ENCODE results near the gene FAM240A.
A peak's percentile ranks its signal among the peaks of the same experiment; 100 is the strongest.

Gene FAM240A

GRCh38 chr3:46615050-46615775 is 2.9 kb downstream of the FAM240A start:
- Histone ChIP-seq H3K4me1 (peaks cover 0 to 26% (median 0%) of the 10 kb centered on the region in 10 experiments; a peak in 6 of 20 replicates), H4K20me1 (no peaks in the 10 kb centered on the region), H3K36me3 (no peaks in the 10 kb centered on the region), H3K27me3 (no peaks in the 10 kb centered on the region), H3K4me3 (no peak overlapping the region), H3K9me3 (replicated peaks in 1 of 11) (no peaks in the 10 kb centered on the region), H3K27ac (no peak overlapping the region), H3K9ac (no peak overlapping the region), H3K4me2 (no peak overlapping the region)
- no peak for TF ChIP-seq Cebpa-rat (IDR thresholded peaks at IDR 0.05)

GRCh38 chr3:46615976-46616375 is 3.7 kb downstream of the FAM240A start:
- no peak for TF ChIP-seq Cebpa-rat (IDR thresholded peaks at IDR 0.05)
- H3K4me1 ChIP-seq = peaks cover 0 to 26% (median 0%) of the 10 kb centered on the region in 10 experiments; a peak in 6 of 20 replicates
- H3K4me3 ChIP-seq = no peak overlapping the region
- no peak overlapping the region for H3K4me2 ChIP-seq
- no peaks in the 10 kb centered on the region for H3K9me3 ChIP-seq (replicated peaks in 1 of 11)
- no peak overlapping the region for H3K27ac ChIP-seq
- H4K20me1 ChIP-seq = no peaks in the 10 kb centered on the region
- H3K36me3 ChIP-seq = no peaks in the 10 kb centered on the region
- H3K9ac ChIP-seq = no peak overlapping the region
- H3K27me3 ChIP-seq = no peaks in the 10 kb centered on the region

GRCh38 chr3:46617941-46618340 is 5.6 kb downstream of the FAM240A start:
- Histone ChIP-seq H3K36me3 (no peaks in the 10 kb centered on the region), H3K4me1 (peaks cover 0 to 25% (median 0%) of the 10 kb centered on the region in 10 experiments; a peak in 6 of 20 replicates), H3K4me2 (no peak overlapping the region), H3K27me3 (no peaks in the 10 kb centered on the region), H3K4me3 (no peak overlapping the region), H3K27ac (no peak overlapping the region), H4K20me1 (no peaks in the 10 kb centered on the region), H3K9ac (no peak overlapping the region), H3K9me3 (replicated peaks in 1 of 11) (no peaks in the 10 kb centered on the region)
- TF ChIP-seq Cebpa-rat (IDR thresholded peaks at IDR 0.05) = no peak

DNA sequence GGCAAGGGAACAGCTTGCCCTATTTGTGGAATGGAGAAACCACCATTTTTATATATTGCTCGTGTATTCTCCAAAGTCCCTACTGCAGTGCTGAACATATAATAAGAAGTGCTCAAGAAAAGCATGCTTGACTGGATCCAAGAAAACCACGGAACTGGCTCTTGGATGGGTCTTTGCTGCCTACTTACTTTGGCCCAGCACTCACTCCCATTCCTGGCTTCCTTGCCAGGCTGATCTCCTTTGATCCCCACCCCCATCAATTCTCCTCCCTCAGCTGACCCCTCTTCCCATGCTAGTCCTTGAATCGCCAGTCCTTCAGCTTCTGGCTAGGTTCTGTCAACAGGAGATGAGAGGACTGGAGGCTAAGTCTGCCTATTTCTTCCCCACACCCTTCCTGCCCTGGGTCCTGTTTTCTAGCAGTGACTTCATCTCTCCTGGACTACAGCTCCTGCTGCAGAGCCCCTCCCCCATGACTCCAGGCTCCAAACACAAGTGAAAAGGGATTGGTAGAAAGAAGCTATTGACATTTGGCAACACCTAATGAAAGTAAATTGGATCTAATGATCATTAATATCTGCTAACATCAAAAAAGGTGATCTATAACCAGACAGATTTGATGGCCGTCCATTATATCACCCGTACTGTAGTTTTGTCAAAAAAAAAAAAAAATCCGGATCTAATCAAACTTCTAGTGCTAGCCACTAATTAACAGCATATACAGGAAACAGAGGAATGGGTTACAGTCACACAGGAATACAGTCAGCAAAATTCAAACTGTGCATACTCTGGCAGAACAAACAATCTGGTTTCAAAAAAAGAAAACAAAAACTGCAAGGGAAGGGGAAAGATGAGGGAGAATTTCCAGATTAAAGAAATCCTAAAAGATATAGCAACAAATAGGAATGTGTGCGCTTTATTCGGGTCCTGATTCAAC is 7.8 kb downstream of the FAM240A start:
- Histone ChIP-seq H3K9me3 (replicated peaks in 1 of 11) (no peaks in the 10 kb centered on the region), H3K4me1 (peaks cover 0 to 25% (median 0%) of the 10 kb centered on the region in 10 experiments; a peak in 6 of 20 replicates), H3K4me2 (peak overlapping the region in 3 of 11 experiments; percentile 35 to 64 (median 54); a peak in 6 of 22 replicates), H3K9ac (no peak overlapping the region), H4K20me1 (no peaks in the 10 kb centered on the region), H3K27ac (peak overlapping the region in 2 of 11 experiments; percentile 5 to 13; a peak in 3 of 22 replicates), H3K36me3 (no peaks in the 10 kb centered on the region), H3K27me3 (no peaks in the 10 kb centered on the region), H3K4me3 (no peak overlapping the region)
- TF ChIP-seq Cebpa-rat (IDR thresholded peaks at IDR 0.05) = no peak

GRCh38 chr3:46624533-46624932 is 12.2 kb downstream of the FAM240A start:
- H3K27me3 ChIP-seq = no peaks in the 10 kb centered on the region
- H3K9me3 ChIP-seq (replicated peaks in 1 of 11) = no peaks in the 10 kb centered on the region
- no peak overlapping the region for H3K4me3 ChIP-seq
- H4K20me1 ChIP-seq = no peaks in the 10 kb centered on the region
- H3K4me2 ChIP-seq = no peak overlapping the region
- H3K36me3 ChIP-seq = no peaks in the 10 kb centered on the region
- H3K4me1 ChIP-seq = peaks cover 6 to 35% (median 9%) of the 10 kb centered on the region in 10 experiments; a peak in 19 of 20 replicates
- H3K9ac ChIP-seq = no peak overlapping the region
- no peak overlapping the region for H3K27ac ChIP-seq
- no peak for TF ChIP-seq Cebpa-rat (IDR thresholded peaks at IDR 0.05)

- no peaks in the 10 kb centered on the region for H3K9me3 ChIP-seq (replicated peaks in 1 of 11)
- H3K36me3 ChIP-seq = no peaks in the 10 kb centered on the region
- H3K27ac ChIP-seq = no peak overlapping the region
- H4K20me1 ChIP-seq = no peaks in the 10 kb centered on the region
- H3K4me3 ChIP-seq = no peak overlapping the region
- no peak overlapping the region for H3K9ac ChIP-seq
- H3K27me3 ChIP-seq = no peaks in the 10 kb centered on the region
- peaks cover 11 to 35% (median 14%) of the 10 kb centered on the region in 10 experiments for H3K4me1 ChIP-seq
- TF ChIP-seq Cebpa-rat (IDR thresholded peaks at IDR 0.05) = no peak
- H3K4me2 ChIP-seq = no peak overlapping the region
These were observed 12.7 kb downstream of the FAM240A start for GRCh38 chr3:46624975-46625490.

DNA sequence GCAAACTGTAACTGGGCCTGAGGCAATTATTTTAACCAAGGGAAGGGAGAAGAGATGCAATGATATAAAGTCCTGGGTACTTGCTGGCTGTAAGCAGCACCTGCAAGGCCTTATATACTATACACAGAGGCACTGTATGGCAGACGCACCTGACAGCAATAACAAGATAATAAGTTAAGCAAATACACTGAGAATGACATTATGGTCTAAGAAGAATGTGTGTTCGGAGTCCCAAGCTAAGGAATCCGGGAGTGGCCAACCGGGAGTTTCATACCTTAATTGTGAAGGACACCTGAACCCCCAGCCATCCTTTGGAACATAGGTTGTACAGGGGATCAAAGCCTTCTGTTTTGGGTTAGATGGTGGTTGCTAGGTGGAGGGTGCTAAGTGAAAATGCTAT is 13.7 kb downstream of the FAM240A start:
- Histone ChIP-seq H3K4me1 (peaks cover 20 to 35% (median 23%) of the 10 kb centered on the region in 10 experiments), H3K36me3 (no peaks in the 10 kb centered on the region), H3K4me2 (no peak overlapping the region), H3K27ac (no peak overlapping the region), H3K9ac (no peak overlapping the region), H4K20me1 (no peaks in the 10 kb centered on the region), H3K27me3 (no peaks in the 10 kb centered on the region), H3K9me3 (replicated peaks in 1 of 11) (no peaks in the 10 kb centered on the region), H3K4me3 (no peak overlapping the region)
- TF ChIP-seq Cebpa-rat (IDR thresholded peaks at IDR 0.05) = no peak

DNA sequence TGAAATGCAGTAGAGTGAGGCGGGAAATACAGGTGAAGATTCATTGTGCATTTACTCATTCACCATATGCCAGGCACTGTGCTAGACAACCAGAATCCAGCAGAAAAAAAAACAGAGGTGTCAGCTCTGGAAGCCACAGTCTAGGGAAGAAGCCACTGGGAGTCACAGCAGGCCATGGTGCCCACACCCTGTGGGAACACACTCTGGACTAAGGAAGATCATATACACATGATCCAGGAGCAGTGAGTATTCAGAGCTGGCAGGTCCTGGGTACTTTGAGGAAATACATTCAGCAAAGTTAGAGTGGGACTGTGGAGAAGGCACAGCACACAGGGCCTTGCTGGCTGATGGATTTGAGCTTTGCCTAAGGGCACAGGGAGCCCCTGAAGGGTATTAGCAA is 14.8 kb downstream of the FAM240A start:
- Histone ChIP-seq H3K4me1 (peaks cover 20 to 31% (median 23%) of the 10 kb centered on the region in 10 experiments), H3K27me3 (no peaks in the 10 kb centered on the region), H3K36me3 (no peaks in the 10 kb centered on the region), H3K27ac (no peak overlapping the region), H4K20me1 (no peaks in the 10 kb centered on the region), H3K4me3 (no peak overlapping the region), H3K4me2 (no peak overlapping the region), H3K9me3 (replicated peaks in 1 of 11) (no peaks in the 10 kb centered on the region), H3K9ac (no peak overlapping the region)
- TF ChIP-seq Cebpa-rat (IDR thresholded peaks at IDR 0.05) = no peak

- peaks cover 26 to 38% (median 29%) of the 10 kb centered on the region in 10 experiments for H3K4me1 ChIP-seq
- H3K36me3 ChIP-seq = no peaks in the 10 kb centered on the region
- no peak overlapping the region for H3K4me3 ChIP-seq
- peak overlapping the region; percentile 76 to 95 (median 87); a peak in 20 of 22 replicates for H3K4me2 ChIP-seq
- H4K20me1 ChIP-seq = no peaks in the 10 kb centered on the region
- no peaks in the 10 kb centered on the region for H3K9me3 ChIP-seq (replicated peaks in 1 of 11)
- TF ChIP-seq Cebpa-rat (IDR thresholded peaks at IDR 0.05) = no peak
- H3K27ac ChIP-seq = peak overlapping the region; percentile 34 to 70 (median 57); a peak in 20 of 22 replicates
- no peaks in the 10 kb centered on the region for H3K27me3 ChIP-seq
- H3K9ac ChIP-seq = peak overlapping the region in 6 of 11 experiments; percentile 36 to 66 (median 56); a peak in 5 of 22 replicates
These were observed 16.6 kb downstream of the FAM240A start for GRCh38 chr3:46628901-46629369.

Measured in BLaER1 treated with 17β-estradiol and CSF1 and Interleukin-3, amounts not matched to agents 10 nM and 100 nM (cell line).